GM19372 (cell line): ENCODE data around the gene CARHSP1.
"Not testable (repeated sequence)": the region's sequence is repeated elsewhere in the genome, so short reads cannot be mapped to it uniquely, and the experiment has no call there.

Source experiments
- ATAC-seq: cut with Tn5 transposase; IDR thresholded peaks from one replicate; pipeline ENCODE4 v1.9.1; 2021; ENCODE audit warnings: mild to moderate bottlenecking, low read depth, moderate library complexity; ENCODE audit not compliant: unreplicated experiment

Gene CARHSP1

DNA sequence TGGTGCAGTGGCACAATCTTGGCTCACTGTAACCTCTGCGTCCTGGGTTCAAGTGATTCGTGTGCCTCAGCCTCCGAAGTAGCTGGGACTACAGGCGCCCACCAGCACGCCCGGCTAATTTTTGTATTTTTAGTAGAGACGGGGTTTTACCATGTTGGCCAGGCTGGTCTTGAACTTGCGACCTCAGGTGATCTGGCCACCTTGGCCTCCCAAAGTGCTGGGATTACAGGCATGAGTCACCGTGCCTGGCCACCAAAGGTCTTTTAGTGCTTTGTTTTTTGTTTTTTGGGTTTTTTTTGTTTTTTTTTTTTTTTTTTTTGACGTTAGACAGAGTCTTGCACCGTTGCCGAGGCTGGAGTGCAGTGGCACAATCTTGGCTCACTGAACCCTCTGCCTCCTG is 65.1 kb downstream of the CARHSP1 start:
- ATAC-seq = not testable (repeated sequence)
